OCI-LY1 (cell line): ENCODE data around the gene GPR173.

Experiments
- CTCF ChIP-seq: fragments of 200-600 bp; sonication (generic), shearing (Covaris generic); IDR thresholded peaks from 2 replicates; pipeline ENCODE4 v1.5.1; 2017; ENCODE audit warnings: mild to moderate bottlenecking, antibody characterized with exemption, low read length, moderate library complexity, mixed read lengths
- EZH2 ChIP-seq: fragments of 200-600 bp; sonication (generic), shearing (Covaris generic); IDR thresholded peaks from 2 replicates; pipeline ENCODE4 v1.8.0; 2017; ENCODE audit warnings: borderline replicate concordance, mixed run types, mild to moderate bottlenecking, antibody characterized with exemption, low read length, moderate library complexity, mixed read lengths

GRCh38 chrX:53028678-53029077 is 19.9 kb upstream of the GPR173 start:
- TF ChIP-seq CTCF, result no peak
- no peak for TF ChIP-seq EZH2
